Testis (tissue), 3 donors: Measurements from ENCODE around the gene SMIM13. TPM values are rescaled to one million over a fixed set of nuclear protein-coding genes. Genes with fewer than 3 reads are reported as not detected.
A peak's percentile ranks its signal among the peaks of the same experiment; 100 is the strongest.
"Not testable (repeated sequence)": the region's sequence is repeated elsewhere in the genome, so short reads cannot be mapped to it uniquely, and the experiment has no call there.

Experiments used
- DNase-seq: peaks from one replicate; pipeline ENCODE4 v3.0.0-alpha.2; 2019
- H3K27ac ChIP-seq, 2 donors: fragments of 200-600 bp; sonication (generic); one replicate each; pipeline ENCODE4 v1.5.1; 2019
- H3K27me3 ChIP-seq: fragments of 200-600 bp; sonication (generic); one replicate; pipeline ENCODE4 v1.5.1; 2019
- H3K36me3 ChIP-seq: fragments of 200-600 bp; sonication (generic); one replicate; pipeline ENCODE4 v1.5.1; 2017; ENCODE audit warnings: low read depth; ENCODE audit errors: missing control alignments
- H3K4me1 ChIP-seq: fragments of 200-600 bp; sonication (generic); one replicate; pipeline ENCODE4 v1.5.1; 2019
- H3K4me3 ChIP-seq, 2 donors: fragments of 200-600 bp; sonication (generic); one replicate each; pipeline ENCODE4 v1.5.1; 2017 to 2019
- H3K9me3 ChIP-seq: fragments of 200-600 bp; sonication (generic); one replicate; pipeline ENCODE4 v1.5.1; 2017
- POLR2A ChIP-seq: fragments of 450-650 bp; IDR thresholded peaks from one replicate; pipeline ENCODE4 v1.6.1; 2017; ENCODE audit warnings: antibody characterized with exemption, mild to moderate bottlenecking, moderate library complexity
- WGBS, 2 donors: methylation state at CpG; one replicate each; pipeline ENCODE4 v1.1.5; 2018; 5-methylcytosine and 5-hydroxymethylcytosine counted together
- intact Hi-C: fragments of 100-400 bp; cut with DNase I; formaldehyde crosslinking; loops from one replicate; pipeline ENCODE4 v1.15.1; 2023; ENCODE audit warnings: low total_unique reads
- polyA plus RNA-seq: library from polyadenylated mRNA; stranded (reverse); fragments of 350-450 nt; fragmentation: Illumina TruSeq; extraction: RNeasy Lipid Tissue Mini Kit (QIAGEN cat#74804); gene quantifications from one replicate; pipeline ENCODE4 v1.2.3, GENCODE V29; 2014; ENCODE audit warnings: low read depth, low replicate concordance; ENCODE audit not compliant: insufficient read depth
- total RNA-seq, 2 donors: library from RNA; depleted of rRNA; stranded (reverse); fragments of >200 nt; gene quantifications; one replicate each; pipeline ENCODE4 v1.2.3, GENCODE V29; 2016
- TF ChIP-seq, protein P1 (sequence below), 3 experiments: fragments of 450-650 bp in 2 of 3; fragments of 200-600 bp in 1 of 3; sonication (generic) in 1 of 3; IDR thresholded peaks; one replicate each; pipeline ENCODE4 v1.5.1; 2016 to 2019; ENCODE audit warnings: antibody characterized with exemption in 3 of 3, mild to moderate bottlenecking in 2 of 3, moderate library complexity in 1 of 3

SMIM13 gene
- total and polyA plus RNA-seq, 3 donors from 2014 or later: 7.2 to 13.2 (median 8.9) TPM

DNA sequence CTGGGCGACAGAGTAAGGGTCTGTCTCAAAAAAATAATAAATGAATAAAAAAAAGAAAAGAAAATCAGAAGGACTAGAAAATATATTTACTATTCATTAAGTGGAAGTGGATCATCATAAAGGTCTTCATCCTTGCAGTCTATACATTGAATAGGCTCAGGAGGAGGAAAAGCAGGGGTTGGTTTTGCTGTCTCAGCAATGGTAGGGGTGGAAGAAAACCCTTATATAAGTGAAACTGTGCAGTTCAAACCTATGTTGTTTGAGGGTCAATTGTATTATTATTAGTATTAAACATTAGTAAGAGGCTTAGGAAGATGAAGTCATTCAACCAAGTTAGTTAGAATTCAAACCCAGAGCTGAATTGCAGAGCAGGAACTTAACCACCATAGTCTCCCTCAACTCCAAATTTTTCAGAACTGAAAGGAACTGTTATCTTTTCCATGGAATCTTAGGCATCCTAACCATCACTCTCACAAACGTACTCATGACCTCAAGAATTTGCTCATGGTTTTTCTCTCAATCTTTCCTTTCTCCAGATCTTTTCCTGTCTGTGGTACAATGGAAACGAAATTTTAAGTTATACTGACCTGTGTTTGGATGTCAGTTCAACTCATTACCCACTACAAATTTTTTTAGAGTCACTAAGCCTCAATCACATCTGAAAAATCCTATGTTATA lies 7.7 kb upstream of the SMIM13 start:
- no peak overlapping the region for H3K4me3 ChIP-seq
- WGBS, 2 donors: 41 to 57% methylated on average over 3 of the region's 3 CpGs
- DNase-seq: no peak
- H3K27ac ChIP-seq: no peak overlapping the region
- no peaks in the 10 kb centered on the region for H3K9me3 ChIP-seq
- intact Hi-C loops: no loop called here
- no peaks in the 10 kb centered on the region for H3K4me1 ChIP-seq
- no peak for TF ChIP-seq POLR2A
- TF ChIP-seq, protein P1, sequence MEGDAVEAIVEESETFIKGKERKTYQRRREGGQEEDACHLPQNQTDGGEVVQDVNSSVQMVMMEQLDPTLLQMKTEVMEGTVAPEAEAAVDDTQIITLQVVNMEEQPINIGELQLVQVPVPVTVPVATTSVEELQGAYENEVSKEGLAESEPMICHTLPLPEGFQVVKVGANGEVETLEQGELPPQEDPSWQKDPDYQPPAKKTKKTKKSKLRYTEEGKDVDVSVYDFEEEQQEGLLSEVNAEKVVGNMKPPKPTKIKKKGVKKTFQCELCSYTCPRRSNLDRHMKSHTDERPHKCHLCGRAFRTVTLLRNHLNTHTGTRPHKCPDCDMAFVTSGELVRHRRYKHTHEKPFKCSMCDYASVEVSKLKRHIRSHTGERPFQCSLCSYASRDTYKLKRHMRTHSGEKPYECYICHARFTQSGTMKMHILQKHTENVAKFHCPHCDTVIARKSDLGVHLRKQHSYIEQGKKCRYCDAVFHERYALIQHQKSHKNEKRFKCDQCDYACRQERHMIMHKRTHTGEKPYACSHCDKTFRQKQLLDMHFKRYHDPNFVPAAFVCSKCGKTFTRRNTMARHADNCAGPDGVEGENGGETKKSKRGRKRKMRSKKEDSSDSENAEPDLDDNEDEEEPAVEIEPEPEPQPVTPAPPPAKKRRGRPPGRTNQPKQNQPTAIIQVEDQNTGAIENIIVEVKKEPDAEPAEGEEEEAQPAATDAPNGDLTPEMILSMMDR (IDR thresholded peaks at IDR 0.05): no peak
- no peaks in the 10 kb centered on the region for H3K27me3 ChIP-seq
- H3K36me3 ChIP-seq: no peaks in the 10 kb centered on the region

DNA sequence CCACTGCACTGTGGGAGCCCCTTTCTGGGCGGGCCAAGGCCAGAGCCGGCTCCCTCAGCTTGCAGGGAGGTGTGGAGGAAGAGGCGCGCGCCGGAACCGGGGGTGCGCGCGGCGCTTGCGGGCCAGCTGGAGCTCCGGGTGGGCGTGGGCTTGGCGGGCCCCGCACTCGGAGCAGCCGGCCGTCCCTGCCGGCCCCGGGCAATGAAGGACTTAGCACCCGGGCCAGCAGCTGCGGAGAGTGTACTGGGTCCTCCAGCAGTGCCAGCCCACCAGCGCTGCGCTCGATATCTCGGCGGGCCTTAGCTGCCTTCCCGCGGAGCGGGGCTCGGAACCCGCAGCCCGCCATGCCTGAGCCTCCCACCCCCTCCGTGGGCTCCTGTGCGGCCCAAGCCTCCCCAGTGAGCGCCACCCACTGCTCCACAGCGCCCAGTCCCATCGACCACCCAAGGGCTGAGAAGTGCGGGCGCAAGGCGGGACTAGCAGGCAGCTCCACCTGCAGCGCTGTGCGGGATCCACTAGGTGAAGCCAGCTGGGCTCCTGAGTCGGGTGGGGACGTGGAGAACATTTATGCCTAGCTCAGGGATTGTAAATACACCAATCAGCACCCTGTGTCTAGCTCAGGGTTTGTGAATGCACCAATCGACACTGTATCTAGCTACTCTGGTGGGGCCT lies 6.4 kb upstream of the SMIM13 start:
- H3K27ac ChIP-seq, intact Hi-C loops, H3K9me3 ChIP-seq, H3K27me3 ChIP-seq, H3K4me1 ChIP-seq, H3K36me3 ChIP-seq: not testable (repeated sequence)
- WGBS, 2 donors: 62 to 81% methylated on average over 17 to 47 of the region's 47 CpGs
- peak overlapping the region in 1 of 2 donors; percentile 47 for H3K4me3 ChIP-seq
- DNase-seq: peak; percentile 52

DNA sequence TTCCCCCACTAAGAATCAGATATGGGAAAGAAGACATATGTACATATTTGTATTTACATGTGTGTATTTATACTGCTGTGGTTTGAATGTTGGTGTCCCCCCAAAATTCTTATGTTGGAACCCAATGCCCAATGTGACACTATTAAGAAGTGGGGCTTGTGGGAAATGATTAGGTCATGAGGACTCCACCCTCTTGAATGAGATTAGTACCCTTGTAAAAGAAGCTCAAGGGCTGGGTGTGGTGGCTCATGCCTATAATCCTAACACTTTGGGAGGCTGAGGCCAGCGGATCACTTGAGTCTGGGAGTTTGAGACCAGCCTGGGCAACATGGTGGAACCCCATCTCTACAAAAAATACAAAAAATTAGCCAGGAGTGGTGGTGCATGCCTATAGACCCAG lies 3.9 kb upstream of the SMIM13 start:
- no peak overlapping the region for H3K27ac ChIP-seq
- no peaks in the 10 kb centered on the region for H3K36me3 ChIP-seq
- H3K9me3 ChIP-seq: no peaks in the 10 kb centered on the region
- TF ChIP-seq, protein P1 (IDR thresholded peaks at IDR 0.05): no peak
- no peak for TF ChIP-seq POLR2A
- WGBS, 2 donors: 78 to 96% methylated on average over 1 of the region's 1 CpG
- no peak overlapping the region for H3K4me3 ChIP-seq
- DNase-seq: no peak
- intact Hi-C loops: no loop called here
- H3K4me1 ChIP-seq: peaks cover 2% of the 10 kb centered on the region
- H3K27me3 ChIP-seq: no peaks in the 10 kb centered on the region

DNA sequence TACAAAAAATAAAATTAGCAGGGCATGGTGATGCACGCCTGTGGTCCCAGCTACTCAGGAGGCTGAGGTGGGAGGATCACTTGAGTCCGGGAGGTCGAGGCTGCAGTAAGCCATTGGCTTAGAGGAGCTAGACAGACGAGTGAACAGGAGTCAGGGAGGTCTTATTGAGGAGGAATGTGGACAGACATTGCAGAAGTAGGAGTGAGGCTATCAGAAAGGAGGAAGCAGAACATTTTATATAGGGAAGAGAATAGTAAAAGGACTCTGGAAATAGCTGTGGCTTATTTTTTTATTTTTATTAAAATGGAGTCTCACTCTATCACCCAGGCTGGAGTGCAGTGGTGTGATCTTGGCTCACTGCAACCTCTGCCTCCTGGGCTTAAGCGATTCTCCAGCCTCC lies 2.5 kb upstream of the SMIM13 start:
- H3K27ac ChIP-seq, H3K27me3 ChIP-seq, intact Hi-C loops, H3K36me3 ChIP-seq, H3K9me3 ChIP-seq, H3K4me1 ChIP-seq, H3K4me3 ChIP-seq, DNase-seq: not testable (repeated sequence)
- 92 to 93% methylated on average over 5 of the region's 5 CpGs for WGBS, 2 donors

DNA sequence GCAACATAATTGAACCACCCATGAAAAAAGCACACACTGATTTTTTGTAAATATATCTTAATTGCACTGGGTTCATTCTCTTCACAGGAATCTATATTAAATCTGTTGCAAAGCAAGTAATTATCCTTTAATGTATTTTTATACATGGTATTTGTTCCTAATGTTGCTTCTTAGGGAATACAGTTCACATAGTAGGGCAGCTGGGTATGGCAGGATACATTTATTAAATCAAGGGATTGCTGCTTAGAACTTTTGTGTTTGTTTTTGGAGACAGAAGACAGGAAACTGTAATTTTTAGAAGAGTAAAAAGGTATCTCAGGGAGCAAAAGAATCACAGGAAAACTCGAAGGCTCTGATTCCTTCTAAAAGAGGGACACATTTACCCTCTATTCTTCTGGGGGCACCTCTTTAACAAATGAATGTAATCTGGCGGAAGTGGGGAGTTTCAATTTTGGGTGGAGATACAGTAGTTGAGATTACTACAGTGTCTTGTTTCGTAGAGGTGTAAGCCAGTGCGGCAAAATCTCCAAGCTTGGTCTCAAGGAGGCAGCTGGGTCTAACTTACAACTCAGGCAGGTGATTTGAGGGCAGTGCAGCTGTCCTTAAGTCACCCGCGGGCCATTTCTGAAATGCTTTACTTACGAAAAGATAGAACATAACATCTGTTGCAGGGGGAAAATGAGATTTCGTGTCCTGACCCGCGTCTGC lies 812 bp upstream of the SMIM13 start:
- TF ChIP-seq, protein P1 (IDR thresholded peaks at IDR 0.05): no peak
- TF ChIP-seq POLR2A: no peak
- Histone ChIP-seq H3K4me1 (peaks cover 9% of the 10 kb centered on the region), H3K36me3 (no peaks in the 10 kb centered on the region), H3K9me3 (no peaks in the 10 kb centered on the region), H3K4me3 (peak overlapping the region; percentile 79 to 95), H3K27me3 (no peaks in the 10 kb centered on the region), H3K27ac (peak overlapping the region; percentile 94 to 98)
- peak; percentile 76 for DNase-seq
- WGBS, 2 donors: 1 to 2% methylated on average over 10 of the region's 10 CpGs
- intact Hi-C loops: no loop called here
